Measurements from ENCODE around the gene POU6F2.

POU6F2 gene

DNA sequence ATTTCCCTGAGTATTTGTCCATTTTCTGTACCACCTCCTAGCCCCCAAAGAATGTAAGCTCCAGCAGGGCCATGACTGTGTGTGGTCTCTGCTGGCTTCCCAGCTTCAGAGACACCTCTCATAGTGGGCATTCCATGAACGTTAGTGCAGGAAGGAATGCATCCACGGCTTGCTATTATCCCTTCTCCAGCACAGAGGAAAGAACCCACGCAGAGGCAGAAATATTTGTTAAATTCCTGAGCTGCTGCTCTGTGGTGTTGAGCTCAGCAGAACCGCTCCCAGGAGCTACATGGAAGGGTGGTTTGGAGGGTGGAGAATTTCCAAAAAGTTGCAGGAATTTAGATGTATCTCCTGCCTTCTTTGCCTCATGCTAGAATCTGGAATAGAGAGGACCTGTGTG, 275.2 kb downstream of the POU6F2 start:
- DNase-seq (ENCODE audit: low spot score): no peak

- no peak for DNase-seq (ENCODE audit: low spot score)
Observed at GRCh38 chr7:39259391-39260003, 281.8 kb downstream of the POU6F2 start.

GRCh38 chr7:39260279-39260844, 282.7 kb downstream of the POU6F2 start:
- DNase-seq (ENCODE audit: low spot score): no peak

DNA sequence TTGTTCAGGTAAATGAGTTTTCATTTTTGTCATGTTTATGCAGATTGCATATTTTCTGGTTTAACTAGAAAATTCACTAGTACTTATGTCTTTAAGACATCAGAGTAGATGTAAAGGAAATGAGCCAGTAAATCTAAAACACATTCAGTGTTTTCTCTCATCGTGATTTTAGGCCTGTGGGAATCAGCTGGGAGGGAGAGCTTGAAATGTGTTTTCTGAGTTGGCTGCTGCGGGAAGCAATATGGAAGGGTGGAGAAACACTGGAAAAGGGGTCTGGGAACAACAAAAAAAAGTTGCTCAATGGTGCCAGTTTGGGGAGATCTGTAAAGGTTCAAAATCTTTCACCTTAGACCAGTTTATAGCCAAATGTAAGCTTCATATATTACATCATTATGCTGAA, 284.1 kb downstream of the POU6F2 start:
- no peak for DNase-seq (ENCODE audit: low spot score)

- no peak for DNase-seq (ENCODE audit: low spot score)
Observed at GRCh38 chr7:39265641-39266591, 288.2 kb downstream of the POU6F2 start.

DNA sequence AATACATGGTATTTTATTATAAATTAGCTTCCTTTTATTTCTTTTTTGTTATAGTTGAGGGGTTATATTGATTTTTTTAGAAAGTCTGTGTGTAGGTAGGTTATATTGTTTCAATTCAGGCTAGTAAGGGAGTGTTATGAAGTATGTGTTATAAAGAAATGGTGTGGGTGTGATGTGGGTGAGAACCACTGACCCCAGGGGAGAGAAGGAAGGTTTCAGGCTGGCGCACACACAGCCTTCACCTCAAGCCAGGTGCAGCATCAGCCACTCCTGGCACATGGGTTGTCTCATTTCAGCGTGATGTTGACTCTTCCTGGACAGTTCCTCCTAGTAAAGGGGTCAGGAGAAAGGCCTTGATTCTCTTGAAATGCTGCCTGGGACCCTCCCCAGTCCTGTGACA, 291.3 kb downstream of the POU6F2 start:
- no peak for DNase-seq (ENCODE audit: low spot score)

GRCh38 chr7:39270018-39270417, 292.3 kb downstream of the POU6F2 start:
- no peak for DNase-seq (ENCODE audit: low spot score)

GRCh38 chr7:39271402-39271801, 293.7 kb downstream of the POU6F2 start:
- DNase-seq (ENCODE audit: low spot score): no peak

GRCh38 chr7:39272111-39272510, 294.4 kb downstream of the POU6F2 start:
- DNase-seq (ENCODE audit: low spot score): no peak

GRCh38 chr7:39272691-39273090, 295.0 kb downstream of the POU6F2 start:
- no peak for DNase-seq (ENCODE audit: low spot score)

- DNase-seq (ENCODE audit: low spot score): no peak
Observed at GRCh38 chr7:39280337-39280736, 302.6 kb downstream of the POU6F2 start.

DNA sequence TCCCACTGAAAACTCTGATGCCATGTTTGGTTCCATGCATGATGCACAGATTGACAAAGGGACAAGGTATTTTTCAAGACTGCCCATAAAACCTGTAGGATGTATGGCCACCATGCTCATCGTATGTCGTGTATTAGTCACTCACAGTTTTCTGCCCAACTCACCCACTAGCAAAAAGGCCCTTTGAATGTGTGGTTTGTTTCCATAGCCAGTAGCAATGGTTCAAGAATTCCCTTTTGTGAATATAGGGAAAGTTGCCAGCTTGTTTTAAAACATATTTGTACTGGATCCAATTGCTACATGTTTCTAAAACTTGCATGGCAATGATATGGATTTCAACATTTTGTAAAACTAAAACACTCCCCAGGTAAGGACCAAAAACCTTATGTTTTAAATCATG, 307.5 kb downstream of the POU6F2 start:
- DNase-seq (ENCODE audit: low spot score): no peak

DNA sequence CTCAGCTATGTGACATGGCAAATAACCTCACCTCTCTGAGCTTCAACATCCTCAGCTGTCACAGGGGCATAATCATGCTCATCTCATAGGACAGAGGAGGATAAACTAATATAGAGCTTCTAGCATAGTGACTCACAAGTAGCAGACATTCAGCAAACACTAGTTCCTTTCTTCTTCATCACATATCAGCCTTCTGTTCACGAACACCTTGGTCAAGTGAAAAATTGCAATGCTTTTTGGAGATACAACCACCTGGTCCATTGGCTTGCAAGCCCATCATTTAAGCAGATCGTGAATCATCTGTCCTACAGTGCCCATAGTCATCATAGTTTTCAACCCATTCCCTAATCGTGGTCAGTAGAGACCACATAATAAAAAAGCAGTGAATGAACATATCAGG, 310.6 kb downstream of the POU6F2 start:
- no peak for DNase-seq (ENCODE audit: low spot score)

- DNase-seq (ENCODE audit: low spot score): no peak
Observed at GRCh38 chr7:39291628-39292410, 314.1 kb downstream of the POU6F2 start.

DNA sequence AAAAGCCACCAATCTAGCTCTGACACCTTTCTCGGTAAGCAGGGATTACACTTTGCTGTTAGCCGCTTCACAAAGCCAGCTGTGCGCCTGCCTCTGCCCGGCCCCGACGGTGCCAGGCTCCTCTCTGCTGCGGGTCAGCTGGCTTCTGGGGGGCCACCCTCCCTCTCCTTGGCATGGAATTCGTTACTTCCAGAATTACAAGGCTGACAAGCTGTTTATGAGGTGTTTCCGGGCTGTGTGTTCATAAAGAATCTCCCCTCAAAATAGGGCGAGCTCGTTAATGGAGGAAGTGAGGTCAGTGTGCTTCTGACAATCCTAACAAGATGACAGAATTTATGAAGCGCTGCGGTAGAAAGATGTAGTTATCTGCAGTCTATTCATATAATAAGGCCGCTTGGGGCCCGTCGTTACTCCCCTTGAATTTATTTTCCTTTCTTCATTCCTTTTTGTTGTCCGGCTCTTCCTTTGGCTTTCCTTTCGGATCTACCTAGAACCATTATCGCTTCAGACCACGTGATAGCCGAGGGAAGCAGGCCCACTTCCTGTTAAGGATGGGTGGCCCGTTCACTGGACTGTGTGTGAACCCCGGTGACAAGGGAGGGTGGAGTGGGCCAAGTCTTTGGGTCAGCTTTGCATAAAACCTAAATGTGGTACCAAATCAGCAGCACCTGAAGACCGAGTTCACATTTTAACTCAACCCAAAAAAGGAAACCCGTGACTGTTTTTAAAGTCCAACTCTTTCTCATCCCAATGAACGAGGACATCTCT, 315.5 kb downstream of the POU6F2 start:
- DNase-seq (ENCODE audit: low spot score): no peak

DNA sequence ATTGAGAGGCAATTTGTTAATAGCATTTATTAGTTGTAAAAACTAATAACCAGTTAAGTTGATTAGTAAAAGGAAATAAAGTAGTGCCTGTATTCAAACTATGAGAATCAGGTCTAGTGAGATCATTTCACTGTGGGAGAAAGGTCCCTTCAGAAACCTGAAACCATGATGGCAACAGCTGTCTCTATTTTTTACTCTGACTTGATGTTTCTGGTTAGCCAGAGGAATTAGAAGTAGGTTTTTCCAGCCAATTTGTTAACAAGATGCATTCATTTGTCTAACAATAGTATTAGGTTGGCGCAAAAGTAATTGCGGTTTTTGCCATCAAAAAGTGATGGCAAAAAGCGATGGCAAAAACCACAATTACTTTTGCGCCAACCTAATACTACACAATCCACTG, 316.3 kb downstream of the POU6F2 start:
- DNase-seq (ENCODE audit: low spot score): no peak

DNA sequence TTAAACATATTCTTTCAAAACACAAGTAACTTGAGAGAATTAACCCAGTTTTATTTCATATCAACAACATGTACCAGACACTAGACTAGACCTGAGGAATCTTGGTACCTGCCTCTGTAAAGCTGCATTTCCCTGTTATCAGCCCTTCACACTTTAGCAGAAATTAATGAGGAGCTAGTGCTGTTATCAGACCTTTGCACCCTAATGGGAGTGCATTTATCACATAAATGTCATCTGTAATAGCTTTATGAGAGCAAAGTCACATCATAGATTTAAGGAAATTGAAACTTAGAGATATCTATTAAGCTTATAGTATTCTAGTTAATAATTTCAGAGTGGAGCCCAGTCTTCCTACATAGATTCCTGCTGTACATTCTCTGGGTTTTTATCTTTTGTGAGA, 318.1 kb downstream of the POU6F2 start:
- DNase-seq (ENCODE audit: low spot score): no peak

DNA sequence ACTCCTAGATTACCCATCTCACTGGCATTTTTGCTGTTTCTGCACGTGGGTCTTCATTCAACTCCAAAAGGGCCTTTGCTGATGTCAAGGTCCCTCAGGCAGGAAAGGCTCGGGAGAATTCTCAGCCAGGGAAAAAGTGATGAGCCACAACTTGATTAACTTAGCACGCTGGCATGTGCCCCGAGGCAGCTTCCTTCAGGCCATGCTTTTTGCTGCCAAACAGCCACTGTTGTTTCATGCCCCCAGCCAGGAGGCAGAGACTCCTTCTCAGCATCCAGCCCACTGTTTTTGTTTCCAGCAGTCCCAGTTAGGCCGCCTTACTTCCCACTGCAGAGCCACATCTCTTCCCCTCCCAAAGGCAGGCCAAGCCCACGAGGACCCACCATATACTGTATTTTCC, 322.0 kb downstream of the POU6F2 start:
- no peak for DNase-seq (ENCODE audit: low spot score)

DNA sequence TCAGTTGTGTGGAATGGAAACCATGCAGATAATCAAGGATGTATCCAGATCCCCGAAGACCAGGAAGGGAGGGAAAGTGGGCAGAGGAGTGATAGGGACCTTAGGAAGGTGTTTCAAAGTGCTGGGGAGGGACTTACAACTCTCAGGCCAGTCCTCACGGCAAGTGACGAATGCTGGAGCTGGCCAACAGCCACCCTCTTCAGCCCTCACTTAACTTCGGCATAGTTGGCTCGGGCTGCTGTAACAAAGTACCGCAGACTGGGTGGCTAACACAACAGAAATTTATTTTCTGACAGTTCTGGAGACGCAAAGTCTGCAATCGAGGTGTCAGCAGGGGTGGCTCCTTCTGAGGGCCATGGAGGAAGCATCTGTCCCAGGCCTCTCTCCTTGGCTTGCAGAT, 322.6 kb downstream of the POU6F2 start:
- no peak for DNase-seq (ENCODE audit: low spot score)

DNA sequence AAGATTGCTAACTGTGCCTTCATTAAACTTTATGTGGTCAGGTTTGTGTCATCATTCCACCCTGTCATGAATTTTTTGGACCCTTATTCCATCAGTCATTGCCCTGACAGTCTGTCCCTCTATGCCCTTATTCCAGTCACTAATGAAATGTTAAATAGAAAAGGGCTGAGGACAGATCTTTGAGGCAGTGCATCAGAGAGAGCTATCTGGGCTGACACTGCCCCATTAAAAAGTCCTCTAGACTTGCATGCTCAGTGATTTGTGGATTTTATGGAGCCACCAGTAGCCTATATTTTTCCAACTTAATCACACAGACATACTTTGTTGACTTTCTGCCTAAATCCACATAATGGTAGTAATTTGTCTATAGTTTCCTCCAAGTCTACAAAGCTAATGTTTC, 323.8 kb downstream of the POU6F2 start:
- no peak for DNase-seq (ENCODE audit: low spot score)

GRCh38 chr7:39304178-39304577, 326.5 kb downstream of the POU6F2 start:
- DNase-seq (ENCODE audit: low spot score): no peak
